GM19351 (cell line): ENCODE data around the gene ATG9B.

ENCODE experiments used
- ATAC-seq: cut with Tn5 transposase; IDR thresholded peaks from one replicate; pipeline ENCODE4 v1.9.1; 2021; ENCODE audit warnings: mild to moderate bottlenecking, moderate library complexity; ENCODE audit not compliant: unreplicated experiment

Gene ATG9B

GRCh38 chr7:150971242-150972022 is 52.9 kb downstream of the ATG9B start:
- ATAC-seq = no peak

GRCh38 chr7:150970424-150970823 is 53.9 kb downstream of the ATG9B start:
- no peak for ATAC-seq

DNA sequence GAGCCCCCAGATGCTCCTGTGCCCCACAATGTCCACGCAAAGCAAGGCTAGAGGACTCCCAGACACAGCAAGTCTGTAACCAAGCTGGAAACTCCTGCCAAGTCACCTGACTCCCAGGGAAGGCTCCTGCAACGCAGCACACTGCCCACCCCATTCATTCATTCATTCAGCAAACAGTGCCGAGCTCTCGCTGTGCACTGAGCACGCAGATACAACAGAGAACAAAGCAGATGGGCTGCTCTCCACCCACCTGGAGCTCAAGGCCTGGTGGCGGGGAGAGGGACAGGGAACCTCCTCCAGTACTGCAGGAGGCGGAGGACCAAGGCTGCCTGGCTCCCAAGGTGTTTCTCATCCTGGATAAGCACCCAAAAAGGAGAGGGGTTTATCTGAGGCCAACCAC is 54.8 kb downstream of the ATG9B start:
- no peak for ATAC-seq

- no peak for ATAC-seq
These were observed 55.4 kb downstream of the ATG9B start for GRCh38 chr7:150968734-150969372.

DNA sequence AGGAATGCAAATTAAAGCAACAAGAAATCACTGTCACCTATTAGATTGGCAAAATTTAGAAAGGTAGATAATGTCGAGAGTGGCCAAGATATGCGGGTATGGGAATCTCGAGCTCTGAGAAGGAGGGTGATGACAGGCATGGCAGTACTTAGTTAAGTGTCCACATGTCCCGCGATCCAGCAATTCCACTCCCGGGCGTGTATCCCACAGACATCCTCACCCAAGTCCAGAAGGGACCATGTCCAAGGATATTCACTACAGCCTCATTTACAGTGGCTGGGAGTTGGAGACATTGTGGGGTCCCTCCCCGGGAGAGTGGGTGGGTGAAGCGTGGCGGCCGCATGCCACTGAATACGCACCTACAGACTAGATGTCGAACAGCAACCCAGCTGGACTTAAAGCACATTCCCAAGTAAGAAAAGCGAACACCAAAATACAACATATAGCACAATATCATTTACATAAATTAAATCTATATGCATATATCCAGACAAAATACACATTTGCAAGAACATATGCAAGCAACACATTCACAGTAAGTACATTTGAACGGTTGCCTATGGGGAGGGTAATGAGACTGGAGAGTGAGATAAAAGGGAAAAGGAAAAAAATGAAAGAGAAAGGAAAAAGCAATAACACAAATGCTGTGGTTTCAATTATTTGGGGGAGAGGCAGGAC is 56.1 kb downstream of the ATG9B start:
- no peak for ATAC-seq

DNA sequence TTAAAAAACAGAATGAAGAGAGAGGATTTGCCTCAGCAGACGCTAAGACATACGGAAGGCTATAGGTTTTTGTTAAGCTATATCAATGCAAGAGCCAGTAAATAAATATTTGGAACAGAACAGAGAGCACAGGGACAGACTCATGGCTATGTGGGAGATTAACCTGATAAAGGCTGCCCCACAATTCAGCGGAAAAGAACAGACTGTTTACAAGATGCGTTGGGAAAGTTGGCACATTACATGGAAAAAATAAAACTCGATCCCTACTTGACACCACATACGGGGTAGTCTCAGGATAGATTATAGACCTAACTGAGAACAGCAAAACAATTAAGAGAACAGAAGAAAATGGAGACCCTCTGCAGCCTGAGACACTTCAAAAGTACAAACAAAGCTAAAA is 56.9 kb downstream of the ATG9B start:
- ATAC-seq = no peak

- no peak for ATAC-seq
These were observed 58.3 kb downstream of the ATG9B start for GRCh38 chr7:150966002-150966401.

GRCh38 chr7:150965273-150965830 is 58.9 kb downstream of the ATG9B start:
- ATAC-seq = no peak
